Testis (tissue), 3 donors: ENCODE data around the gene RFPL2. TPM values are rescaled to one million over a fixed set of nuclear protein-coding genes. Genes with fewer than 3 reads are reported as not detected.

Experiments used
- DNase-seq: peaks from one replicate; pipeline ENCODE4 v3.0.0-alpha.2; 2019
- H3K27ac ChIP-seq, 2 donors: fragments of 200-600 bp; sonication (generic); one replicate each; pipeline ENCODE4 v1.5.1; 2019
- H3K27me3 ChIP-seq: fragments of 200-600 bp; sonication (generic); one replicate; pipeline ENCODE4 v1.5.1; 2019
- H3K36me3 ChIP-seq: fragments of 200-600 bp; sonication (generic); one replicate; pipeline ENCODE4 v1.5.1; 2017; ENCODE audit warnings: low read depth; ENCODE audit errors: missing control alignments
- H3K4me1 ChIP-seq: fragments of 200-600 bp; sonication (generic); one replicate; pipeline ENCODE4 v1.5.1; 2019
- H3K4me3 ChIP-seq, 2 donors: fragments of 200-600 bp; sonication (generic); one replicate each; pipeline ENCODE4 v1.5.1; 2017 to 2019
- H3K9me3 ChIP-seq: fragments of 200-600 bp; sonication (generic); one replicate; pipeline ENCODE4 v1.5.1; 2017
- CTCF ChIP-seq, 3 experiments: fragments of 450-650 bp in 2 of 3; fragments of 200-600 bp in 1 of 3; sonication (generic) in 1 of 3; IDR thresholded peaks; one replicate each; pipeline ENCODE4 v1.5.1; 2016 to 2019; ENCODE audit warnings: antibody characterized with exemption in 3 of 3, mild to moderate bottlenecking in 2 of 3, moderate library complexity in 1 of 3
- POLR2A ChIP-seq: fragments of 450-650 bp; IDR thresholded peaks from one replicate; pipeline ENCODE4 v1.6.1; 2017; ENCODE audit warnings: antibody characterized with exemption, mild to moderate bottlenecking, moderate library complexity
- WGBS, 2 donors: methylation state at CpG; one replicate each; pipeline ENCODE4 v1.1.5; 2018; 5-methylcytosine and 5-hydroxymethylcytosine counted together
- intact Hi-C: fragments of 100-400 bp; cut with DNase I; formaldehyde crosslinking; loops from one replicate; pipeline ENCODE4 v1.15.1; 2023; ENCODE audit warnings: low total_unique reads
- polyA plus RNA-seq: library from polyadenylated mRNA; stranded (reverse); fragments of 350-450 nt; fragmentation: Illumina TruSeq; extraction: RNeasy Lipid Tissue Mini Kit (QIAGEN cat#74804); gene quantifications from one replicate; pipeline ENCODE4 v1.2.3, GENCODE V29; 2014; ENCODE audit warnings: low read depth, low replicate concordance; ENCODE audit not compliant: insufficient read depth
- total RNA-seq, 2 donors: library from RNA; depleted of rRNA; stranded (reverse); fragments of >200 nt; gene quantifications; one replicate each; pipeline ENCODE4 v1.2.3, GENCODE V29; 2016

Gene RFPL2
- total and polyA plus RNA-seq, 3 donors from 2014 or later: 0.34 TPM; not detected in 2

GRCh38 chr22:32183625-32184024 lies 21.2 kb downstream of the RFPL2 start:
- intact Hi-C loops: no loop called here
- no peaks in the 10 kb centered on the region for H3K4me1 ChIP-seq
- no peak for DNase-seq
- no peaks in the 10 kb centered on the region for H3K27me3 ChIP-seq
- no peaks in the 10 kb centered on the region for H3K9me3 ChIP-seq
- TF ChIP-seq POLR2A (no peak), CTCF (IDR thresholded peaks at IDR 0.05) (no peak)
- 75 to 76% methylated on average over 3 of the region's 3 CpGs for WGBS, 2 donors
- no peaks in the 10 kb centered on the region for H3K36me3 ChIP-seq
- no peak overlapping the region for H3K4me3 ChIP-seq
- H3K27ac ChIP-seq: no peak overlapping the region

DNA sequence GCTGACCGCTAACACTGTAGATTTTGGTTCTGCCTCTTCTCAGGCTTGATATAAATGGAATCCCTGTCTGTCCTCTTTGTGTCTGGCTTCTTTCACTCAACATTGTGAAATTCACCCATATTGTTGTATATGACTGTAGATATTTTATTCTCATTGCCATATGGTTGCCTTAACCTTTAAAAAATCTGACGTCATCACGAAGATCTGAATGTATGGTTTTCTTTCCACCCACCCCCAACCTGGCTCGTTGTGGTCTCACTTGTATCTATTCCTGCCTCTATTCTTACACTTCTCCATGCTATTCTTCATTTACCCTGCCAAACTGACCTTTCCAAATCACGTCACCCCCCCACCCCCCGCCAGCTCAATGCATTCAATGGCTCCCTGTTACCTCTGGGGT lies 23.8 kb downstream of the RFPL2 start:
- DNase-seq: no peak
- Histone ChIP-seq H3K27ac (no peak overlapping the region), H3K9me3 (no peaks in the 10 kb centered on the region), H3K4me1 (no peaks in the 10 kb centered on the region), H3K4me3 (no peak overlapping the region), H3K36me3 (no peaks in the 10 kb centered on the region), H3K27me3 (no peaks in the 10 kb centered on the region)
- intact Hi-C loops: no loop called here
- 82 to 87% methylated on average over 6 of the region's 6 CpGs for WGBS, 2 donors
- TF ChIP-seq POLR2A: no peak
- no peak for TF ChIP-seq CTCF (IDR thresholded peaks at IDR 0.05)

- no peaks in the 10 kb centered on the region for H3K27me3 ChIP-seq
- H3K36me3 ChIP-seq: no peaks in the 10 kb centered on the region
- no peak overlapping the region for H3K4me3 ChIP-seq
- H3K27ac ChIP-seq: no peak overlapping the region
- no peaks in the 10 kb centered on the region for H3K4me1 ChIP-seq
- no peak for DNase-seq
- H3K9me3 ChIP-seq: no peaks in the 10 kb centered on the region
- 62 to 75% methylated on average over 4 to 8 of the region's 8 CpGs for WGBS, 2 donors
- no peak for TF ChIP-seq CTCF (IDR thresholded peaks at IDR 0.05)
- TF ChIP-seq POLR2A: no peak
- intact Hi-C loops: no loop called here
Measured at GRCh38 chr22:32177221-32177765, 27.6 kb downstream of the RFPL2 start.

GRCh38 chr22:32175683-32176644 lies 28.9 kb downstream of the RFPL2 start:
- Histone ChIP-seq H3K9me3 (no peaks in the 10 kb centered on the region), H3K27me3 (no peaks in the 10 kb centered on the region), H3K4me1 (no peaks in the 10 kb centered on the region), H3K36me3 (no peaks in the 10 kb centered on the region), H3K27ac (no peak overlapping the region), H3K4me3 (peak overlapping the region; percentile 12 to 26)
- TF ChIP-seq POLR2A: no peak
- no peak for TF ChIP-seq CTCF (IDR thresholded peaks at IDR 0.05)
- 5 to 8% methylated on average over 18 to 67 of the region's 73 CpGs for WGBS, 2 donors
- intact Hi-C loops: no loop called here
- no peak for DNase-seq
